ENCODE measurements around the gene PLK3. TPM values are rescaled to one million over a fixed set of nuclear protein-coding genes. Genes with fewer than 3 reads are reported as not detected.
A peak's percentile ranks its signal among the peaks of the same experiment; 100 is the strongest.

PLK3 gene
- total and polyA plus RNA-seq, 9 of the 15 experiments (the other 6 are each of a cell fraction or from before 2014, with no cell fraction given) = 0.52 to 22.7 (median 11.0) TPM

DNA sequence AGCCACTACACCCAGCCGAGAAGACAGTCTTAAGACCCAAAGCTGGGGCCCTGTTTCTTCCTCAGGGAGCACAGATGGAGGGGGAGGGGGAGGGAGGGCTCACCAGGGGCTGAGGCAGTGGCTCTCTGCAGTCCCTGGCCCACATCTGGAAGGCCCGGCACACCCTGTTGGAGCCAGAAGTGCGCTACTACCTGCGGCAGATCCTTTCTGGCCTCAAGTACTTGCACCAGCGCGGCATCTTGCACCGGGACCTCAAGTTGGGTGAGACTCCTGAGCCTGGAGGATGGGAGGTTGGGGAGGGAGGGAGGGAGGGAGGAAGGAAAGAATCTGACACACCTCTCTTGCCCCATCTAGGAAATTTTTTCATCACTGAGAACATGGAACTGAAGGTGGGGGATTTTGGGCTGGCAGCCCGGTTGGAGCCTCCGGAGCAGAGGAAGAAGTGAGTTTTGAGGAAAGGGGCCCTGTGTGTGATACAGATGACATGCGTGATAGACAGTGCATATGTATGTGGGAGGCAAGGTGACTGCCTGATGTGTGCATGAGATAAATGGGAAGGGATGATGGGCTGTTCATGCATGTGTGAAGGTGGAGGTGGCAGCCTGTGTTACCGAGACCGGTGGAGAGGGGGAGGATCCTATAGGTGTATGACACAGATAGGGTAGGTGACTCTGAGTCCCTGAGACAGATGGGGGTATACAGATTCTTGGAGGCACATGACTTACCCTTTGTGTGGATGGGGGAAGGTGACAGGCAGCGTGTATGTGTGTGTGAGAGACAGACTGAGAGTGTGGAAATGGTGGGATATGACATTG is 1.5 kb downstream of the PLK3 start (continued):
- no peak for TF ChIP-seq RERE (CRISPR knock-in tag; IDR thresholded peaks at IDR 0.05; ENCODE audit: borderline replicate concordance)
- TF ChIP-seq CTBP1 (IDR thresholded peaks at IDR 0.05; ENCODE audit: borderline replicate concordance) = peak; percentile 57; the same call in 1 of the 2 replicates
- TF ChIP-seq NCOA6 (IDR thresholded peaks at IDR 0.05) = no peak
- no peak for TF ChIP-seq ZSCAN29 (IDR thresholded peaks at IDR 0.05)
- no peak for TF ChIP-seq CBX5 (IDR thresholded peaks at IDR 0.05; ENCODE audit: borderline replicate concordance, low read depth)
- no peak for TF ChIP-seq ZBTB34 (CRISPR knock-in tag; IDR thresholded peaks at IDR 0.05)
- TF ChIP-seq CCAR2 (IDR thresholded peaks at IDR 0.05; ENCODE audit: low read depth, low read length) = no peak
- peak; percentile 29; the same call in 1 of the 2 replicates for TF ChIP-seq NFIC (IDR thresholded peaks at IDR 0.05)
- TF ChIP-seq POLR2B (IDR thresholded peaks at IDR 0.05; ENCODE audit: low read depth, partially characterized antibody) = no peak
- TF ChIP-seq MED1 (CRISPR knock-in tag; IDR thresholded peaks at IDR 0.05; ENCODE audit: borderline replicate concordance) = no peak
- TF ChIP-seq CBFA2T3 (IDR thresholded peaks at IDR 0.05) = peak; percentile 82
- no peak for TF ChIP-seq RAD51 (IDR thresholded peaks at IDR 0.05; ENCODE audit: borderline replicate concordance, low read depth)
- no peak for TF ChIP-seq ZBTB17 (CRISPR knock-in tag; IDR thresholded peaks at IDR 0.05)
- no peak for TF ChIP-seq CGGBP1 (CRISPR knock-in tag; IDR thresholded peaks at IDR 0.05)
- TF ChIP-seq ZNF592 (IDR thresholded peaks at IDR 0.05) = no peak
